Measurements from ENCODE around the gene UBE2D4.
A peak's percentile ranks its signal among the peaks of the same experiment; 100 is the strongest.
"Not testable (repeated sequence)": the region's sequence is repeated elsewhere in the genome, so short reads cannot be mapped to it uniquely, and the experiment has no call there.

Gene UBE2D4

GRCh38 chr7:43925984-43926797 lies at the start of gene UBE2D4:
Gene UBE2D4, plus strand, starts transcription at chr7:43926436. Its CDS starts 97 bp downstream, at chr7:43926533.
- peak; percentile 97 for DNase-seq

GRCh38 chr7:43876976-43877745 lies 49.1 kb upstream of the UBE2D4 start:
- DNase-seq: no peak

GRCh38 chr7:43877968-43878864 lies 48.0 kb upstream of the UBE2D4 start:
- DNase-seq: no peak

- DNase-seq: no peak
Observed at GRCh38 chr7:43878867-43879266, 47.4 kb upstream of the UBE2D4 start.

GRCh38 chr7:43879477-43879876 lies 46.8 kb upstream of the UBE2D4 start:
- DNase-seq: no peak

- DNase-seq: no peak
Observed at GRCh38 chr7:43880596-43880995, 45.6 kb upstream of the UBE2D4 start.

- DNase-seq: no peak
Observed at GRCh38 chr7:43884209-43884608, 42.0 kb upstream of the UBE2D4 start.

- no peak for DNase-seq
Observed at GRCh38 chr7:43884617-43885016, 41.6 kb upstream of the UBE2D4 start.

- DNase-seq: no peak
Observed at GRCh38 chr7:43888993-43889945, 37.0 kb upstream of the UBE2D4 start.

- no peak for DNase-seq
Observed at GRCh38 chr7:43890468-43890867, 35.8 kb upstream of the UBE2D4 start.

GRCh38 chr7:43891069-43891955 lies 34.9 kb upstream of the UBE2D4 start:
- DNase-seq: no peak

GRCh38 chr7:43895847-43896415 lies 30.3 kb upstream of the UBE2D4 start:
- no peak for DNase-seq

GRCh38 chr7:43898571-43898970 lies 27.7 kb upstream of the UBE2D4 start:
- not testable (repeated sequence) for DNase-seq

- no peak for DNase-seq
Observed at GRCh38 chr7:43902542-43903054, 23.6 kb upstream of the UBE2D4 start.

GRCh38 chr7:43904533-43905208 lies 21.6 kb upstream of the UBE2D4 start:
- no peak for DNase-seq

GRCh38 chr7:43905209-43905946 lies 20.9 kb upstream of the UBE2D4 start:
- no peak for DNase-seq

GRCh38 chr7:43905956-43906330 lies 20.3 kb upstream of the UBE2D4 start:
- DNase-seq: peak; percentile 28

- peak; percentile 74 for DNase-seq
Observed at GRCh38 chr7:43906331-43907010, 19.8 kb upstream of the UBE2D4 start, which contains the start of gene URGCP. Gene URGCP, minus strand, starts transcription at chr7:43906596. Its CDS starts 21 bp downstream, at chr7:43906575.
